HUES64 (cell line): ENCODE data around the gene MAP3K9.
"Not testable (repeated sequence)": the region's sequence is repeated elsewhere in the genome, so short reads cannot be mapped to it uniquely, and the experiment has no call there.

ENCODE experiments used
- H3K27ac ChIP-seq: 2 replicates; pipeline ENCODE4 v1.7.0; 2013; ENCODE audit warnings: low read depth, low read length, inconsistent platforms
- H3K27me3 ChIP-seq: 2 replicates; pipeline ENCODE4 v1.6.1; 2013; ENCODE audit warnings: mild to moderate bottlenecking, low read length; ENCODE audit not compliant: insufficient read depth
- H3K36me3 ChIP-seq: 2 replicates; pipeline ENCODE4 v1.6.1; 2013; ENCODE audit warnings: mild to moderate bottlenecking, low read length; ENCODE audit not compliant: insufficient read depth
- H3K4me1 ChIP-seq: 2 replicates; pipeline ENCODE4 v1.6.1; 2013; ENCODE audit warnings: mild to moderate bottlenecking, low read length, moderate library complexity; ENCODE audit not compliant: insufficient read depth
- H3K4me3 ChIP-seq: 2 replicates; pipeline ENCODE4 v1.5.1; 2013; ENCODE audit warnings: mild to moderate bottlenecking, low read length, moderate library complexity
- H3K9ac ChIP-seq: 2 replicates; pipeline ENCODE4 v1.6.1; 2013; ENCODE audit warnings: mild to moderate bottlenecking, low read depth, low read length
- H3K9me3 ChIP-seq: 2 replicates; pipeline ENCODE4 v1.6.1; 2013; ENCODE audit warnings: low read depth, low read length; ENCODE audit not compliant: insufficient read depth
- WGBS: fragments of 150-250, 120-280 bp; methylation state at CpG from one replicate; pipeline ENCODE4 v1.1.7; 2013; ENCODE audit warnings: missing lambda C conversion rate; 5-methylcytosine and 5-hydroxymethylcytosine counted together

The MAP3K9 gene

GRCh38 chr14:70708717-70709570 is 100.4 kb downstream of the MAP3K9 start:
- WGBS = 55% methylated on average over 15 of the region's 15 CpGs
- Histone ChIP-seq H3K27ac (peak overlapping the region; percentile 69; the same call in 1 of the 2 replicates), H3K9ac (peak overlapping the region; percentile 58), H3K27me3 (no peaks in the 10 kb centered on the region), H3K4me1 (peaks cover 52% of the 10 kb centered on the region), H3K36me3 (no peaks in the 10 kb centered on the region), H3K9me3 (no peaks in the 10 kb centered on the region), H3K4me3 (no peak overlapping the region)

GRCh38 chr14:70707138-70708038 is 101.9 kb downstream of the MAP3K9 start:
- no peaks in the 10 kb centered on the region for H3K9me3 ChIP-seq
- H3K36me3 ChIP-seq = no peaks in the 10 kb centered on the region
- H3K27me3 ChIP-seq = no peaks in the 10 kb centered on the region
- H3K27ac ChIP-seq = peak overlapping the region; percentile 40; the same call in 1 of the 2 replicates
- WGBS = 69% methylated on average over 5 of the region's 6 CpGs
- H3K4me3 ChIP-seq = no peak overlapping the region
- peaks cover 41% of the 10 kb centered on the region for H3K4me1 ChIP-seq
- H3K9ac ChIP-seq = no peak overlapping the region

GRCh38 chr14:70706177-70706576 is 103.1 kb downstream of the MAP3K9 start:
- Histone ChIP-seq H3K9ac (no peak overlapping the region), H3K4me3 (no peak overlapping the region), H3K4me1 (peaks cover 41% of the 10 kb centered on the region), H3K27ac (no peak overlapping the region), H3K27me3 (no peaks in the 10 kb centered on the region), H3K9me3 (no peaks in the 10 kb centered on the region), H3K36me3 (no peaks in the 10 kb centered on the region)

GRCh38 chr14:70704960-70705359 is 104.4 kb downstream of the MAP3K9 start:
- Histone ChIP-seq H3K9ac (no peak overlapping the region), H3K36me3 (no peaks in the 10 kb centered on the region), H3K27me3 (no peaks in the 10 kb centered on the region), H3K4me3 (no peak overlapping the region), H3K4me1 (peaks cover 36% of the 10 kb centered on the region), H3K27ac (no peak overlapping the region), H3K9me3 (no peaks in the 10 kb centered on the region)
- 92% methylated on average over 1 of the region's 1 CpG for WGBS

GRCh38 chr14:70703621-70704168 is 105.6 kb downstream of the MAP3K9 start:
- H3K9me3 ChIP-seq, H3K36me3 ChIP-seq, H3K27ac ChIP-seq, H3K4me3 ChIP-seq, H3K9ac ChIP-seq, H3K27me3 ChIP-seq: not testable (repeated sequence)
- H3K4me1 ChIP-seq = peaks cover 26% of the 10 kb centered on the region
- 94% methylated on average over 1 of the region's 1 CpG for WGBS

GRCh38 chr14:70702161-70702560 is 107.2 kb downstream of the MAP3K9 start:
- H3K27me3 ChIP-seq = no peaks in the 10 kb centered on the region
- H3K36me3 ChIP-seq = no peaks in the 10 kb centered on the region
- WGBS = 62% methylated on average over 3 of the region's 3 CpGs
- peaks cover 11% of the 10 kb centered on the region for H3K4me1 ChIP-seq
- H3K9ac ChIP-seq = no peak overlapping the region
- H3K4me3 ChIP-seq = no peak overlapping the region
- H3K27ac ChIP-seq = no peak overlapping the region
- H3K9me3 ChIP-seq = no peaks in the 10 kb centered on the region

GRCh38 chr14:70701610-70702009 is 107.7 kb downstream of the MAP3K9 start:
- Histone ChIP-seq H3K4me1 (peaks cover 6% of the 10 kb centered on the region), H3K9me3 (no peaks in the 10 kb centered on the region), H3K36me3 (no peaks in the 10 kb centered on the region), H3K27ac (no peak overlapping the region), H3K27me3 (no peaks in the 10 kb centered on the region), H3K4me3 (no peak overlapping the region), H3K9ac (no peak overlapping the region)

- Histone ChIP-seq H3K36me3 (no peaks in the 10 kb centered on the region), H3K27ac (no peak overlapping the region), H3K9ac (no peak overlapping the region), H3K9me3 (no peaks in the 10 kb centered on the region), H3K27me3 (no peaks in the 10 kb centered on the region), H3K4me1 (peaks cover under 1% of the 10 kb centered on the region; the same call in 1 of the 2 replicates), H3K4me3 (no peak overlapping the region)
- 90% methylated on average over 4 of the region's 4 CpGs for WGBS
Observed at GRCh38 chr14:70700955-70701585, 108.2 kb downstream of the MAP3K9 start.

GRCh38 chr14:70699646-70700045 is 109.7 kb downstream of the MAP3K9 start:
- WGBS = 92% methylated on average over 5 of the region's 5 CpGs
- no peaks in the 10 kb centered on the region for H3K27me3 ChIP-seq
- no peak overlapping the region for H3K4me3 ChIP-seq
- no peaks in the 10 kb centered on the region for H3K36me3 ChIP-seq
- no peak overlapping the region for H3K27ac ChIP-seq
- no peaks in the 10 kb centered on the region for H3K4me1 ChIP-seq
- H3K9me3 ChIP-seq = no peaks in the 10 kb centered on the region
- H3K9ac ChIP-seq = no peak overlapping the region

GRCh38 chr14:70698288-70698687 is 111.0 kb downstream of the MAP3K9 start:
- H3K27ac ChIP-seq = no peak overlapping the region
- 85% methylated on average over 3 of the region's 3 CpGs for WGBS
- H3K9me3 ChIP-seq = no peaks in the 10 kb centered on the region
- H3K4me3 ChIP-seq = no peak overlapping the region
- H3K27me3 ChIP-seq = no peaks in the 10 kb centered on the region
- H3K36me3 ChIP-seq = no peaks in the 10 kb centered on the region
- no peaks in the 10 kb centered on the region for H3K4me1 ChIP-seq
- H3K9ac ChIP-seq = no peak overlapping the region

- Histone ChIP-seq H3K27me3 (no peaks in the 10 kb centered on the region), H3K4me1 (no peaks in the 10 kb centered on the region), H3K9me3 (no peaks in the 10 kb centered on the region), H3K27ac (no peak overlapping the region), H3K36me3 (no peaks in the 10 kb centered on the region), H3K9ac (no peak overlapping the region), H3K4me3 (no peak overlapping the region)
- 89% methylated on average over 2 of the region's 2 CpGs for WGBS
Observed at GRCh38 chr14:70697701-70698100, 111.6 kb downstream of the MAP3K9 start.
